Measurements from ENCODE around the gene C17orf107. TPM values are rescaled to one million over a fixed set of nuclear protein-coding genes. Genes with fewer than 3 reads are reported as not detected.

Gene C17orf107
- total RNA-seq: 2.3 and 4.4 TPM in 2 replicates

DNA sequence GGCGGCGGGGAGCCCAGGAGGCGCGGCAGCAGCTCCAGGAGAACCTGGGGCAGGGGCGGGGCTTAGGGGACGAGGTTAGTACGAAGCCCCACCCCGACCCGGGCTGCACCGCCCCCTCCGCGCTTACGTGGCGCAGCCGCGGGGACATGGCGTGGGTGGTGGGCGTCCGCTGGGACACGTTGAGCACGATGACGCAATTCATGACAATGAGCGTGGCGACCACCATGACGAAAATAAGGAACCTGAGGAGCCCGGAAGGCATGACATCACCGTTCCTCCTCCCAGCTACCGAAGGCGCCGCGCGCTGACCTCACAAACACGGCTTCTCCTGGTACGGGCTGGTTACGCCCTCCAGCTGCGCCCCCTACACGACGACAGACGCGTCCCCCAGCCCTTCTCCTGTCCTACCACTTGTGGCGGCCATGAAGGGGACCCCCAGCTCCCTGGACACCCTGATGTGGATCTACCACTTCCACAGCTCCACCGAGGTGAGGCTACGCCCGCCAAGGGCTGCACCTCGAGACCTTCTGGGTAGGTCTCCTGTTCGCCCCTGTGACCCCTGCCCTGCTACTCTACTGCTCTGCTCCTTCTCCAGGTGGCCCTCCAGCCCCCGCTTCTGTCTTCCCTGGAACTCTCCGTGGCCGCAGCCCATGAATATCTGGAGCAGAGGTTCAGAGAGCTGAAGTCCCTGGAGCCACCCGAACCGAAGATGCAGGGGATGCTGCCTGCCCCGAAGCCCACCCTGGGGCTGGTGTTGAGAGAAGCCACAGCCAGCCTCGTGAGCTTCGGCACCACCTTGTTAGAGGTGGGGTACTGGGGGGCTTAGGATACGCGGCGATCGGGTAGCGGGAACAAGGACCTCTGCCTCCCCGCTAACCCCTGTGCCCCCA lies at the start of gene C17orf107:
C17orf107 (plus strand) TSS at position 196 of the 890 bp plus-strand sequence; CDS start at position 423, 227 bp downstream.
- TF ChIP-seq, protein P1, sequence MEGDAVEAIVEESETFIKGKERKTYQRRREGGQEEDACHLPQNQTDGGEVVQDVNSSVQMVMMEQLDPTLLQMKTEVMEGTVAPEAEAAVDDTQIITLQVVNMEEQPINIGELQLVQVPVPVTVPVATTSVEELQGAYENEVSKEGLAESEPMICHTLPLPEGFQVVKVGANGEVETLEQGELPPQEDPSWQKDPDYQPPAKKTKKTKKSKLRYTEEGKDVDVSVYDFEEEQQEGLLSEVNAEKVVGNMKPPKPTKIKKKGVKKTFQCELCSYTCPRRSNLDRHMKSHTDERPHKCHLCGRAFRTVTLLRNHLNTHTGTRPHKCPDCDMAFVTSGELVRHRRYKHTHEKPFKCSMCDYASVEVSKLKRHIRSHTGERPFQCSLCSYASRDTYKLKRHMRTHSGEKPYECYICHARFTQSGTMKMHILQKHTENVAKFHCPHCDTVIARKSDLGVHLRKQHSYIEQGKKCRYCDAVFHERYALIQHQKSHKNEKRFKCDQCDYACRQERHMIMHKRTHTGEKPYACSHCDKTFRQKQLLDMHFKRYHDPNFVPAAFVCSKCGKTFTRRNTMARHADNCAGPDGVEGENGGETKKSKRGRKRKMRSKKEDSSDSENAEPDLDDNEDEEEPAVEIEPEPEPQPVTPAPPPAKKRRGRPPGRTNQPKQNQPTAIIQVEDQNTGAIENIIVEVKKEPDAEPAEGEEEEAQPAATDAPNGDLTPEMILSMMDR (IDR thresholded peaks at IDR 0.05; ENCODE audit: insufficient read depth, low read length, poor library complexity, severe bottlenecking): no peak
- no peak for DNase-seq (ENCODE audit: low read depth)
- Histone ChIP-seq H3K27me3 (ENCODE audit: control insufficient read depth, insufficient read depth, low read length) (peaks cover 26% of the 10 kb centered on the region), H3K4me3 (ENCODE audit: low read depth, low read length) (peak within 1 kb of the TSS; percentile 48), H3K36me3 (ENCODE audit: control insufficient read depth, insufficient read depth, low read length) (no peaks in the 10 kb centered on the region)

DNA sequence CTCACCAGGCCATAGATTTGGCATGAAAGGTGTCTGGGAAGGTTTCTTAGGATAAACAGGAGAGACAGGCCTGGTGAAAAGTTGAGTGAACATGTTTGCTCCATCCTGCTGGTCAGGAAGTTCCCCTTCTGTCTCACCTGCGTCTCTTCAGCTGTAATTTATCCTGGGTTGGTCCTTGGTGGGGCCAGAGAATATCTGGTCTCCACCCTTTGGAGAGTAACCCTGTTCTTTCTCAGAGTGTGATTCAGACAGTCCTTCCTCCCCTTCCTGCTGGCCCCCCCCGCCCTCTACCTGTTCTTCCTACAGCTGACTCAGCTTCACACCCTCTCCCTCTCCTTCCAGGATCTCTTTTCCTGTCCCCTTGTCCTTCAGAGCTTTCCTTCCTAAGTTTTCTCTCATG lies 49.1 kb upstream of the C17orf107 start:
- H3K27me3 ChIP-seq (ENCODE audit: control insufficient read depth, insufficient read depth, low read length): no peaks in the 10 kb centered on the region
- no peaks in the 10 kb centered on the region for H3K36me3 ChIP-seq (ENCODE audit: control insufficient read depth, insufficient read depth, low read length)
- DNase-seq (ENCODE audit: low read depth): no peak
- H3K4me3 ChIP-seq (ENCODE audit: low read depth, low read length): no peak overlapping the region
- TF ChIP-seq, protein P1 (IDR thresholded peaks at IDR 0.05; ENCODE audit: insufficient read depth, low read length, poor library complexity, severe bottlenecking): no peak

DNA sequence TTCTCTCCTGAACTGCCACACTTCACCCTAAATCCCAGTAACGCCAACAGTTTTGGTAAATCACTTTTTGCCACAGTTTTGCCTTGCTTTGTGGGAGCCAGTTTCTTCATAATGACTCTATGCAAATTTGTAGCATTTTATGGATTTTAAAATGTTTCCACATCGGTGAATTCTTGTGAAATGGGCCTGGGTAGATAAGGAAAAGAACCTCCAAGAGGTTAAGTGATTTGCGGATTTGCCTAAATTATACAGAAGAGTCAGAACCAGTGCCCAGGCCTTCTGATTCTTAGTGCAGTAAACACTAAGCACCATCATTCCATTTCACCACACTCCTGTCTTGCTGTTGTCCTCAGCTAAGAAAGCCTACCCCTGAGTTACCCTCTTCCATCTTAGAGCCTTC lies 48.3 kb upstream of the C17orf107 start:
- no peak for DNase-seq (ENCODE audit: low read depth)
- H3K27me3 ChIP-seq (ENCODE audit: control insufficient read depth, insufficient read depth, low read length): no peaks in the 10 kb centered on the region
- no peaks in the 10 kb centered on the region for H3K36me3 ChIP-seq (ENCODE audit: control insufficient read depth, insufficient read depth, low read length)
- H3K4me3 ChIP-seq (ENCODE audit: low read depth, low read length): no peak overlapping the region
- TF ChIP-seq, protein P1 (IDR thresholded peaks at IDR 0.05; ENCODE audit: insufficient read depth, low read length, poor library complexity, severe bottlenecking): no peak

DNA sequence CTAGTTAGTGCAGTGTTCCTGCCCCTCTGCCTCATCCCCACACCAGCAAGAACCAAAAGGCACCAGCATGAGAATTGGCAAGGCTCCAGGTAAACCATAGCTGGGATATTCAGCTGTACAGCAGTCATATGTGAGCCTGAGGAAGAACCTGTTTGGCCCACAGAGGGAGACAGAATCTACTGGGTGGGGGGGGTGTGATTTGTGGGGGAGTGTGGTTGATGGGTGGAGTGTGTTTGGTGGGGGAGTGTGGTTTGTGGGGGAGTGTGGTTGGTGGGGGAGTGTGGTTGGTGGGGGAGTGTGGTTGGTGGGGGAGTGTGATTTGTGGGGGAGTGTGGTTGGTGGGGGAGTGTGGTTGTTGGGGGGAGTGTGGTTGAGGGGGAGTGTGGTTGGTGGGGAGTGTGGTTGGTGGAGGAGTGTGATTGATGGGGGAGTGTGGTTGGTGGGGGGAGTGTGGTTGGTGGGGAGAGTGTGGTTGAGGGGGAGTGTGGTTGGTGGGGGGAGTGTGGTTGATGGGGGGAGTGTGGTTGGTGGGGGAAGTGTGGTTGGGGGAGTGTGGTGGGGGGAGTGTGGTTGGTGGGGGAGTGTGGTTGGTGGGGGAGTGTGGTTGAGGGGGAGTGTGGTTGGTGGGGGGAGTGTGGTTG lies 46.6 kb upstream of the C17orf107 start:
- Histone ChIP-seq H3K27me3 (ENCODE audit: control insufficient read depth, insufficient read depth, low read length) (no peaks in the 10 kb centered on the region), H3K36me3 (ENCODE audit: control insufficient read depth, insufficient read depth, low read length) (no peaks in the 10 kb centered on the region), H3K4me3 (ENCODE audit: low read depth, low read length) (no peak overlapping the region)
- no peak for DNase-seq (ENCODE audit: low read depth)
- TF ChIP-seq, protein P1 (IDR thresholded peaks at IDR 0.05; ENCODE audit: insufficient read depth, low read length, poor library complexity, severe bottlenecking): no peak

DNA sequence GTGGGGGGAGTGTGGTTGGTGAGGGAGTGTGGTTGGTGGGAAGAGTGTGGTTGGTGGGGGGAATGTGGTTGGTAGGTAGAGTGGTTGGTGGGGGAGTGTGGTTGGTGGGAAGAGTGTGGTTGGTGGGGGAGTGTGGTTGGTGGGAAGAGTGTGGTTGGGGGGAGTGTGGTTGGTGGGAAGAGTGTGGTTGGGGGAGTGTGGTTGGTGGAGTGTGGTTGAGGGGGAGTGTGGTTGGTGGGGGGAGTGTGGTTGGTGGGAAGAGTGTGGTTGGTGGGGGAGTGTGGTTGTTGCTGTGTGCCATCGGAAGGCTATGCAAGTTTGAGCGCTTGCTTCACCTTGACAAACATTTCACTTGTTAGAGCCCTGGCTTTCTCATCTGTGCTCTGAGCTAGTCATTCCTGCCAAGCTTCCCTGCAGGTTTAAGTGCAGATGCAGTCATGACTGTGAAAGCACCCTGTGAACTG lies 46.1 kb upstream of the C17orf107 start:
- Histone ChIP-seq H3K4me3 (ENCODE audit: low read depth, low read length) (no peak overlapping the region), H3K36me3 (ENCODE audit: control insufficient read depth, insufficient read depth, low read length) (no peaks in the 10 kb centered on the region), H3K27me3 (ENCODE audit: control insufficient read depth, insufficient read depth, low read length) (no peaks in the 10 kb centered on the region)
- no peak for DNase-seq (ENCODE audit: low read depth)
- TF ChIP-seq, protein P1 (IDR thresholded peaks at IDR 0.05; ENCODE audit: insufficient read depth, low read length, poor library complexity, severe bottlenecking): no peak

All from kidney epithelial cell (primary cell).